T-cell (primary cell): ENCODE results near the gene TBL1XR1. TPM values are rescaled to one million over a fixed set of nuclear protein-coding genes. Genes with fewer than 3 reads are reported as not detected.

Experiments used
- ATAC-seq, 4 experiments: fragments of 200-7000 bp in 3 of 4; fragments of 150-1000 bp in 1 of 4; cut with Tn5 transposase; replicated peaks in 1 of 4; 1 replicate in 3 of 4; 2 replicates in 1 of 4; pipeline ENCODE4 v1.10.0; 2021; ENCODE audit warnings: moderate library complexity in 3 of 4, mild to moderate bottlenecking in 2 of 4, moderate number of reproducible peaks in 1 of 4
- CTCF ChIA-PET, 2 donors: fragments of 300-600 bp; sonication (Branson Sonifier 250); formaldehyde crosslinking; loops; one replicate each; lab custom pipeline; 2022; ENCODE audit warnings: antibody characterized with exemption in 2 of 2; lab: Charles Lee
- POLR2A ChIA-PET, 2 donors: fragments of 300-600 bp; sonication (Branson Sonifier 250); formaldehyde crosslinking; loops; one replicate each; lab custom pipeline; 2022; ENCODE audit warnings: antibody characterized with exemption in 2 of 2; lab: Charles Lee
- DNase-seq, 35 experiments: peaks; one replicate each; pipeline versions ENCODE4 v3.0.0 to v3.0.0-alpha.2; 2013 to 2023
- H3K27ac ChIP-seq: one replicate; pipeline ENCODE4 v1.5.1; 2013; ENCODE audit warnings: low read length
- H3K27me3 ChIP-seq, 2 experiments: replicated peaks in 1 of 2; 1 replicate in 1 of 2; 2 replicates in 1 of 2; pipeline versions ENCODE4 v1.6.1 to v1.7.0; 2013; ENCODE audit warnings: low read length in 1 of 2, mixed read lengths in 1 of 2; ENCODE audit not compliant: control insufficient read depth in 2 of 2, insufficient read depth in 2 of 2; ENCODE audit errors: extremely low read depth in 1 of 2
- H3K36me3 ChIP-seq, 2 donors: 1 replicate in 1 of 2; 2 replicates in 1 of 2; pipeline versions ENCODE4 v1.6.1 to v1.7.0; 2013; ENCODE audit warnings: low read length in 1 of 2; ENCODE audit not compliant: control insufficient read depth in 2 of 2, insufficient read depth in 1 of 2; ENCODE audit errors: extremely low read depth in 1 of 2
- H3K4me1 ChIP-seq, 2 experiments: 1 replicate in 1 of 2; 2 replicates in 1 of 2; pipeline versions ENCODE4 v1.6.1 to v1.7.0; 2013; ENCODE audit warnings: low read length in 2 of 2, mixed read lengths in 1 of 2; ENCODE audit not compliant: insufficient read depth in 2 of 2, control insufficient read depth in 1 of 2; ENCODE audit errors: extremely low read depth in 1 of 2
- H3K4me3 ChIP-seq, 2 donors: 1 replicate in 1 of 2; 2 replicates in 1 of 2; pipeline versions ENCODE4 v1.5.1 to v1.7.0; 2013; ENCODE audit warnings: mild to moderate bottlenecking in 2 of 2, low read length in 1 of 2, moderate library complexity in 1 of 2; ENCODE audit not compliant: control insufficient read depth in 1 of 2; ENCODE audit errors: extremely low read depth in 1 of 2
- H3K9me3 ChIP-seq: 2 replicates; pipeline ENCODE4 v1.7.0; 2013
- H3K27ac Mint-ChIP-seq, 2 donors: one replicate each; pipeline ENCODE4 v1.8.0; 2020 to 2021; ENCODE audit warnings: mild to moderate bottlenecking in 2 of 2, mixed read lengths in 2 of 2
- H3K27me3 Mint-ChIP-seq, 2 donors: one replicate each; pipeline ENCODE4 v1.8.0; 2021 to 2022; ENCODE audit warnings: mixed read lengths in 2 of 2
- H3K36me3 Mint-ChIP-seq: one replicate; pipeline ENCODE4 v1.8.0; 2021; ENCODE audit warnings: mixed read lengths
- H3K4me1 Mint-ChIP-seq, 3 donors: one replicate each; pipeline ENCODE4 v1.8.0; 2020 to 2022; ENCODE audit warnings: mixed read lengths in 3 of 3, mild to moderate bottlenecking in 1 of 3
- H3K4me3 Mint-ChIP-seq, 3 donors: one replicate each; pipeline ENCODE4 v1.8.0; 2020 to 2022; ENCODE audit warnings: mild to moderate bottlenecking in 3 of 3, mixed read lengths in 3 of 3, moderate library complexity in 3 of 3
- H3K9me3 Mint-ChIP-seq, 3 donors: one replicate each; pipeline ENCODE4 v1.8.0; 2020 to 2022; ENCODE audit warnings: mixed read lengths in 3 of 3
- WGBS: methylation state at CpG from one replicate; pipeline ENCODE4 v1.1.5; 2013; ENCODE audit warnings: missing lambda C conversion rate; ENCODE audit not compliant: insufficient coverage; 5-methylcytosine and 5-hydroxymethylcytosine counted together
- total RNA-seq, 35 experiments: library from RNA in 6 of 35; stranded (reverse) in 6 of 35; fragments of 120-200 nt in 1 of 35; gene quantifications; one replicate each; pipeline versions ENCODE4 v1.2.1 to v1.2.4 and lab custom pipeline; 2013 to 2026

Gene TBL1XR1
- total RNA-seq, 5 donors from 2014 or later (not counting 1 experiment from before 2014, with no cell fraction given), result 120 to 156 (median 140) TPM

DNA sequence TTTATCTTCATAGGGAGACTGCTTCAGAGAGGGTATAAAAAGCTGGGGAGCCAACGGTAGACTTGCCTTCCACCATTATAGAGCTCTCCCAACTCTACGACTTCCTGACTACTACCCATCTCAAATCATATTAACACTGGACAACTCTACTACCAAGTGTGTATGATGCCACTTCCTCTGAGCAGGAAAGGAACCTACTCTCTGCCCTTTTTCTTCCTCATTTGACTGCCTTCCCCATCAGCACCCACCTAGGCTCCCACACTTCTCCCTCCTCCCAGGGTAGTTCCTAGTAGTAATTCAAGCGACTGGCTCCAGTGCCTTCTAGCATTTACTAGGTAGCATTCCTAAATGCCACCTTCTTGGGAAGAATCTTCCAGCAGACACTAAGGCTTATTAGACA lies 24.5 kb upstream of the TBL1XR1 start:
- no peaks in the 10 kb centered on the region for H3K9me3 ChIP-seq
- Mint-ChIP-seq H3K4me3 (no peak overlapping the region), H3K4me1 (peaks cover 31 to 41% (median 38%) of the 10 kb centered on the region in 3 donors), H3K9me3 (no peaks in the 10 kb centered on the region), H3K27ac (peak overlapping the region in 1 of 2 donors; percentile 70), H3K27me3 (no peaks in the 10 kb centered on the region), H3K36me3 (no peaks in the 10 kb centered on the region)
- H3K4me3 ChIP-seq, result no peak overlapping the region
- H3K27ac ChIP-seq, result no peak overlapping the region
- 86% methylated on average over 1 of the region's 3 CpGs for WGBS
- peaks cover 15 to 22% of the 10 kb centered on the region in 2 experiments for H3K4me1 ChIP-seq
- no peaks in the 10 kb centered on the region for H3K36me3 ChIP-seq
- DNase-seq (no peak), ATAC-seq (no peak)
- ChIA-PET POLR2A (no interaction called here), CTCF (no interaction called here)
- no peaks in the 10 kb centered on the region for H3K27me3 ChIP-seq

GRCh38 chr3:177220136-177220974 lies 23.1 kb upstream of the TBL1XR1 start:
- Mint-ChIP-seq H3K27ac (peak overlapping the region in 1 of 2 donors; percentile 2), H3K4me3 (no peak overlapping the region), H3K27me3 (no peaks in the 10 kb centered on the region), H3K36me3 (no peaks in the 10 kb centered on the region), H3K9me3 (no peaks in the 10 kb centered on the region), H3K4me1 (peaks cover 31 to 41% (median 34%) of the 10 kb centered on the region in 3 donors)
- Histone ChIP-seq H3K4me3 (no peak overlapping the region), H3K36me3 (no peaks in the 10 kb centered on the region), H3K9me3 (no peaks in the 10 kb centered on the region), H3K4me1 (peaks cover 12 to 17% of the 10 kb centered on the region in 2 experiments), H3K27ac (no peak overlapping the region), H3K27me3 (no peaks in the 10 kb centered on the region)
- WGBS, result 74% methylated on average over 4 of the region's 9 CpGs
- no peak for DNase-seq
- ATAC-seq, result peak; percentile 40 to 77 (median 58)
- POLR2A ChIA-PET, result no interaction called here
- CTCF ChIA-PET, result no interaction called here

GRCh38 chr3:177213801-177214535 lies 16.7 kb upstream of the TBL1XR1 start:
- no peak for ATAC-seq
- no peaks in the 10 kb centered on the region for H3K9me3 Mint-ChIP-seq
- H3K4me1 Mint-ChIP-seq, result peaks cover 4 to 6% (median 5%) of the 10 kb centered on the region in 3 donors
- no peak for DNase-seq
- ChIA-PET POLR2A (no interaction called here), CTCF (no interaction called here)
- no peak overlapping the region for H3K4me3 Mint-ChIP-seq
- Histone ChIP-seq H3K4me3 (no peak overlapping the region), H3K27ac (no peak overlapping the region), H3K4me1 (no peaks in the 10 kb centered on the region), H3K36me3 (no peaks in the 10 kb centered on the region), H3K9me3 (no peaks in the 10 kb centered on the region), H3K27me3 (no peaks in the 10 kb centered on the region)
- WGBS, result 83% methylated on average over 2 of the region's 7 CpGs
- H3K27me3 Mint-ChIP-seq, result no peaks in the 10 kb centered on the region
- no peak overlapping the region for H3K27ac Mint-ChIP-seq
- no peaks in the 10 kb centered on the region for H3K36me3 Mint-ChIP-seq

DNA sequence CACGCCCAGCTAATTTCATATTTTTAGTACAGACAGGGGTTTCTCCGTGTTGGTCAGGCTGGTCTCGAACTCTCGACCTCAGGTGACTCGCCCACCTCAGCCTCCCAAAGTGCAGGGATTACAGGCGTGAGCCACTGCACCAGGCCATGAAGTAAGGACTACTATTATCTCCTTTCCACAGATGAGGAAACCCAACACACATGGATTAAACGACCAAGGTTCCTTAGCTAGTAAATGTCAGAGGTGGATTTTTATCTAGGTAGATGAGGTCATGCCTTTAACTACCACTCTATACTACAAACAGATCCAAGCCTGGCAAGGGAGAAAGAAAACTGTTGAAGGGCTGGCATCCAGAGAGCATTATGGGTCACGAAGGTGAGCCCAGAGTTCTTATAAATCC lies 15.5 kb upstream of the TBL1XR1 start:
- no peaks in the 10 kb centered on the region for H3K36me3 ChIP-seq
- Mint-ChIP-seq H3K4me1 (peaks cover 4 to 6% (median 5%) of the 10 kb centered on the region in 3 donors), H3K27me3 (no peaks in the 10 kb centered on the region), H3K27ac (no peak overlapping the region), H3K36me3 (no peaks in the 10 kb centered on the region), H3K9me3 (no peaks in the 10 kb centered on the region), H3K4me3 (no peak overlapping the region)
- no peaks in the 10 kb centered on the region for H3K4me1 ChIP-seq
- no peak for DNase-seq
- no peak overlapping the region for H3K4me3 ChIP-seq
- CTCF ChIA-PET, result no interaction called here
- POLR2A ChIA-PET, result no interaction called here
- no peaks in the 10 kb centered on the region for H3K27me3 ChIP-seq
- ATAC-seq, result no peak
- WGBS, result 94% methylated on average over 3 of the region's 8 CpGs
- H3K9me3 ChIP-seq, result no peaks in the 10 kb centered on the region
- H3K27ac ChIP-seq, result no peak overlapping the region

GRCh38 chr3:177212278-177212610 lies 15.0 kb upstream of the TBL1XR1 start:
- peak in 1 of 4 experiments; percentile 61 for ATAC-seq
- no peaks in the 10 kb centered on the region for H3K9me3 Mint-ChIP-seq

GRCh38 chr3:177211503-177212277 lies 14.4 kb upstream of the TBL1XR1 start:
- ChIA-PET CTCF (no interaction called here), POLR2A (interaction anchor here in 1 of 2 donors (0.5 kb wide), 1 partner anchor 24 kb away, joined by 6 read pairs; no protein-coding TSS in a partner anchor)
- no peak overlapping the region for H3K4me3 Mint-ChIP-seq
- peak in 2 of 4 experiments; percentile 27 to 71 for ATAC-seq
- Histone ChIP-seq H3K4me3 (no peak overlapping the region), H3K27me3 (no peaks in the 10 kb centered on the region), H3K27ac (no peak overlapping the region), H3K36me3 (no peaks in the 10 kb centered on the region), H3K4me1 (no peaks in the 10 kb centered on the region), H3K9me3 (no peaks in the 10 kb centered on the region)
- H3K4me1 Mint-ChIP-seq, result peaks cover 4 to 6% (median 5%) of the 10 kb centered on the region in 3 donors
- H3K36me3 Mint-ChIP-seq, result no peaks in the 10 kb centered on the region
- 87% methylated on average over 2 of the region's 7 CpGs for WGBS
- no peaks in the 10 kb centered on the region for H3K9me3 Mint-ChIP-seq
- H3K27me3 Mint-ChIP-seq, result no peaks in the 10 kb centered on the region
- peak in 1 of 35 experiments; percentile 19 for DNase-seq
- peak overlapping the region in 1 of 2 donors; percentile 55 for H3K27ac Mint-ChIP-seq

More at GRCh38 chr3:177212278-177212610, 15.0 kb upstream of the TBL1XR1 start:
- Mint-ChIP-seq H3K27me3 (no peaks in the 10 kb centered on the region), H3K4me3 (no peak overlapping the region), H3K36me3 (no peaks in the 10 kb centered on the region), H3K27ac (peak overlapping the region in 1 of 2 donors; percentile 55), H3K4me1 (peaks cover 4 to 6% (median 5%) of the 10 kb centered on the region in 3 donors)
- Histone ChIP-seq H3K27ac (no peak overlapping the region), H3K4me1 (no peaks in the 10 kb centered on the region), H3K27me3 (no peaks in the 10 kb centered on the region), H3K36me3 (no peaks in the 10 kb centered on the region), H3K9me3 (no peaks in the 10 kb centered on the region), H3K4me3 (no peak overlapping the region)
- DNase-seq, result no peak
- POLR2A ChIA-PET, result interaction anchor here in 1 of 2 donors (0.5 kb wide), 1 partner anchor 25 kb away, joined by 6 read pairs; no protein-coding TSS in a partner anchor
- CTCF ChIA-PET, result no interaction called here
